Caco-2 (cell line): ENCODE measurements around the gene PRKAG2. TPM values are rescaled to one million over a fixed set of nuclear protein-coding genes. Genes with fewer than 3 reads are reported as not detected.

ENCODE experiments used
- BruUV-seq: library from RNA; stranded (reverse); fragments of 400-500 nt; replicated peaks from 2 replicates; lab custom pipeline; 2021; lab: Mats Ljungman, UMichigan
- CTCF ChIA-PET: fragments of 300-600 bp; sonication (Branson Sonifier 250); formaldehyde crosslinking; loops from one replicate; lab custom pipeline; 2022; ENCODE audit warnings: antibody characterized with exemption; lab: Charles Lee
- POLR2A ChIA-PET: fragments of 300-600 bp; sonication (Branson Sonifier 250); formaldehyde crosslinking; loops from one replicate; lab custom pipeline; 2022; ENCODE audit warnings: antibody characterized with exemption; lab: Charles Lee
- DNase-seq, 2 experiments: peaks; one replicate each; pipeline versions ENCODE4 v3.0.0 to v3.0.0-alpha.2; 2020 to 2022
- H3K27me3 ChIP-seq: replicated peaks from 2 replicates; pipeline ENCODE4 v1.6.0; 2011; ENCODE audit warnings: low read length; ENCODE audit not compliant: control insufficient read depth, insufficient read depth
- H3K36me3 ChIP-seq: 2 replicates; pipeline ENCODE4 v1.5.1; 2011; ENCODE audit warnings: low read length; ENCODE audit not compliant: control insufficient read depth, insufficient read depth
- H3K4me1 ChIP-seq: fragments of 250-450 bp; sonication (Bioruptor Pico); 2 replicates; pipeline ENCODE4 v1.5.1; 2020; ENCODE audit warnings: mild to moderate bottlenecking
- H3K4me3 ChIP-seq: 2 replicates; pipeline ENCODE4 v1.5.1; 2011; ENCODE audit warnings: low read depth, mild to moderate bottlenecking, control low read depth, low read length
- H3K9me3 ChIP-seq: fragments of 250-450 bp; sonication (Bioruptor Pico); 2 replicates; pipeline ENCODE4 v1.5.1; 2020; ENCODE audit warnings: mild to moderate bottlenecking, moderate library complexity
- H3K27ac Mint-ChIP-seq: one replicate; pipeline ENCODE4 v1.8.0; 2022; ENCODE audit warnings: mixed read lengths; ENCODE audit not compliant: unreplicated experiment
- H3K27me3 Mint-ChIP-seq: one replicate; pipeline ENCODE4 v1.8.0; 2022; ENCODE audit warnings: mixed read lengths; ENCODE audit not compliant: insufficient read depth, unreplicated experiment
- H3K36me3 Mint-ChIP-seq: one replicate; pipeline ENCODE4 v1.8.0; 2022; ENCODE audit warnings: mild to moderate bottlenecking, mixed read lengths; ENCODE audit not compliant: insufficient read depth, unreplicated experiment
- H3K4me1 Mint-ChIP-seq: one replicate; pipeline ENCODE4 v1.8.0; 2022; ENCODE audit warnings: low read depth, mixed read lengths; ENCODE audit not compliant: unreplicated experiment
- H3K4me3 Mint-ChIP-seq: one replicate; pipeline ENCODE4 v1.8.0; 2022; ENCODE audit warnings: mild to moderate bottlenecking, moderate library complexity, mixed read lengths; ENCODE audit not compliant: unreplicated experiment
- H3K9me3 Mint-ChIP-seq: one replicate; pipeline ENCODE4 v1.8.0; 2022; ENCODE audit warnings: mixed read lengths; ENCODE audit not compliant: unreplicated experiment
- intact Hi-C: fragments of 100-400 bp; cut with micrococcal nuclease; formaldehyde crosslinking; loops from one replicate; pipeline ENCODE4 v1.10.0; 2022; ENCODE audit not compliant: unreplicated experiment
- total RNA-seq: library from RNA; stranded (reverse); gene quantifications from 2 replicates; pipeline ENCODE4 v1.2.3, GENCODE V29; 2022
- TF ChIP-seq, protein P1 (sequence below), 2 experiments: fragments of 200-600 bp in 1 of 2; IDR thresholded peaks; 1 replicate in 1 of 2; 2 replicates in 1 of 2; pipeline versions ENCODE4 v1.5.1 to v1.8.0; 2011 to 2022; ENCODE audit warnings: antibody characterized with exemption in 1 of 2, control low read depth in 1 of 2, inconsistent platforms in 1 of 2, low read depth in 1 of 2, low read length in 1 of 2, mild to moderate bottlenecking in 1 of 2, moderate library complexity in 1 of 2; ENCODE audit not compliant: insufficient read depth in 1 of 2, severe bottlenecking in 1 of 2, unreplicated experiment in 1 of 2

Gene PRKAG2
- total RNA-seq, 1 experiment from 2014 or later, result 15.9 TPM

DNA sequence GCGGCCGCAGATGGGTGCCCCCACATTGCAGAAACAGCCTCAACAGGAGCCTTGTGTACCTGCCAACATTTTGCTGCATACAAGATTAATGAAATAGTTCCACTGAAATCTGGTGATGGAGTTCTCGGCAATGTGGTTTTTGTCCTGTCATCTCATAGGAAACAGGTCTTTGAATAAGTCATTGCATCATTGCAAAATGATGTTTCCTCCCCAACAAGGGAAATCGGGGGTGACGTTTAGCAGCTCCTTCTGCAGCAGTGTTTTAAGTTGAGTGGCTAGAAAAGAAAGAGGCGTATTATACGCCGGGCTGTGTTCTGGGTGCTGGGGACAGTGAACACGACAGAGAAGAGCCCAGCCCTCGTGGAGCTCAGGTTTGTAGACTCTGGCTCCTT lies 177.0 kb downstream of the PRKAG2 start:
- Mint-ChIP-seq H3K4me3 (no peak overlapping the region), H3K4me1 (peaks cover 14% of the 10 kb centered on the region), H3K36me3 (no peaks in the 10 kb centered on the region), H3K27me3 (no peaks in the 10 kb centered on the region), H3K9me3 (no peaks in the 10 kb centered on the region), H3K27ac (no peak overlapping the region)
- POLR2A ChIA-PET, result no interaction called here
- H3K4me1 ChIP-seq, result peaks cover 25% of the 10 kb centered on the region
- H3K4me3 ChIP-seq, result no peak overlapping the region
- TF ChIP-seq, protein P1, sequence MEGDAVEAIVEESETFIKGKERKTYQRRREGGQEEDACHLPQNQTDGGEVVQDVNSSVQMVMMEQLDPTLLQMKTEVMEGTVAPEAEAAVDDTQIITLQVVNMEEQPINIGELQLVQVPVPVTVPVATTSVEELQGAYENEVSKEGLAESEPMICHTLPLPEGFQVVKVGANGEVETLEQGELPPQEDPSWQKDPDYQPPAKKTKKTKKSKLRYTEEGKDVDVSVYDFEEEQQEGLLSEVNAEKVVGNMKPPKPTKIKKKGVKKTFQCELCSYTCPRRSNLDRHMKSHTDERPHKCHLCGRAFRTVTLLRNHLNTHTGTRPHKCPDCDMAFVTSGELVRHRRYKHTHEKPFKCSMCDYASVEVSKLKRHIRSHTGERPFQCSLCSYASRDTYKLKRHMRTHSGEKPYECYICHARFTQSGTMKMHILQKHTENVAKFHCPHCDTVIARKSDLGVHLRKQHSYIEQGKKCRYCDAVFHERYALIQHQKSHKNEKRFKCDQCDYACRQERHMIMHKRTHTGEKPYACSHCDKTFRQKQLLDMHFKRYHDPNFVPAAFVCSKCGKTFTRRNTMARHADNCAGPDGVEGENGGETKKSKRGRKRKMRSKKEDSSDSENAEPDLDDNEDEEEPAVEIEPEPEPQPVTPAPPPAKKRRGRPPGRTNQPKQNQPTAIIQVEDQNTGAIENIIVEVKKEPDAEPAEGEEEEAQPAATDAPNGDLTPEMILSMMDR (IDR thresholded peaks at IDR 0.05; ENCODE audit: insufficient read depth in 1 of 2, low read depth in 1 of 2, low read length in 1 of 2, severe bottlenecking in 1 of 2, unreplicated experiment in 1 of 2), result no peak
- CTCF ChIA-PET, result no interaction called here
- no peaks in the 10 kb centered on the region for H3K27me3 ChIP-seq
- no peaks in the 10 kb centered on the region; the same call in 1 of the 2 replicates for H3K36me3 ChIP-seq
- intact Hi-C loops, result loop anchor here (5.0 to 10.0 kb wide), 2 partner anchors 183 to 235 kb away; partner anchors contain the start of gene RHEB
- DNase-seq, result no peak
- BruUV-seq, result no TSS peak
- no peaks in the 10 kb centered on the region for H3K9me3 ChIP-seq

DNA sequence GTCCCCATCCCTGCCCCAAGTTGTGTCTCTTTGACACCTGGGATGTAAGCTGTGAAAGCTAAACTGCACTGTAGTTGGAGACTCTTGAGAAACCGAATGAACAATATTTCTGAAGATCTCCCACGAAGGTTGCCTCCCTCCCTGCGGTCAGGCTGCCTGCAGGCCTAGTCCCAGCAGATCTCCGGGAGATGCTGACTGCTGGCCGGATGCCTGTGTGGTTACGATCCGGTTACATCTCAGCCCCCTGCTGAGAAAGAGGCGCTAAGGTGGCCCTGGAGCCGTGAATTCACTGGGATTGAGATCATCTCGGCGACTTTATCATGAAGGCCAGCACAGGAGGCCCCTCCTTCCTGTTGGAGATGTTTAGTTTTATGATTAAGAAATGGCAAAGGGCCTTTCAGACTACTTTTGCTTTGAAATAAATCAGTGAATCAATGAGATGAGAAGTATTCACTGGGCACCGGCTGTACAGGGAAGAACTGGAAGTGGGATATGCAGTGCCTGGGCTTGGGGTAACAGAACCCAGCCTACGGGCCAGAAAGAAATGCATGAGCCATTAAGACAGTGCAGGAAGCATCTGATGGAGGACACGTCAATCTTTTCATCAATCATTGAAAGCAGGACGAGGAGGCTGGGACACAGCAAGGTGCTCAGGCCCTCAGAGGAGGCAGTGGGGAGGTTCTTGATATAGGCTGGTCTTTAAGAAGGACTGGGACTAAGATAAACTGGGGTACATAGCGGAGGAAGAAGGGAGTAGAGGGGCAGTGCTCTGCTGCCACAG lies 177.6 kb downstream of the PRKAG2 start:
- ChIA-PET CTCF (no interaction called here), POLR2A (no interaction called here)
- Mint-ChIP-seq H3K36me3 (no peaks in the 10 kb centered on the region), H3K9me3 (no peaks in the 10 kb centered on the region), H3K27me3 (no peaks in the 10 kb centered on the region), H3K27ac (no peak overlapping the region), H3K4me3 (no peak overlapping the region), H3K4me1 (peaks cover 20% of the 10 kb centered on the region)
- BruUV-seq, result no TSS peak
- no peak for DNase-seq
- intact Hi-C loops, result loop anchor here (5.0 to 10.0 kb wide), 2 partner anchors 182 to 235 kb away; partner anchors contain the start of gene RHEB
- H3K27me3 ChIP-seq, result no peaks in the 10 kb centered on the region
- TF ChIP-seq, protein P1 (IDR thresholded peaks at IDR 0.05; ENCODE audit: insufficient read depth in 1 of 2, low read depth in 1 of 2, low read length in 1 of 2, severe bottlenecking in 1 of 2, unreplicated experiment in 1 of 2), result no peak
- no peak overlapping the region for H3K4me3 ChIP-seq
- H3K36me3 ChIP-seq, result no peaks in the 10 kb centered on the region; the same call in 1 of the 2 replicates
- peaks cover 30% of the 10 kb centered on the region for H3K4me1 ChIP-seq
- H3K9me3 ChIP-seq, result no peaks in the 10 kb centered on the region

DNA sequence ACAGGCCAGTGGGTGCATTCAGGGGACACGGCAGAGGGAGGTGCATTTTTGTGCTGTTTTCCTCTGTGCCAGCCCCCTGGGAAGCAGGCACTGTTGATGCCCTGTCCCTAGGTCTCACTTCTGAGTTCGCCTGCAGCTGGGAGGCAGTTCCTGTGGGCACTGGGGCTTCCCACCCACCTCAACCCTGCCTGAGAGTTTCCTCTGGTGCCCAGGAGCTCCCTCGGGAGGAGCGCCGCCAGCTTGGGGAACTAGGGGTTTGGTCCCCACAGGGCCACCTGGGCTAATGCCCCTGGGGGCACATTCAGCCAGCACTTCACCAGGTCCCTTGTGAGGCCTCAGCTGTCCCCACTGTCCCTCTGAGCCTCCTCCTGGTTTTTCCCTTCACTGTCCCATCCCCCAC lies 179.0 kb downstream of the PRKAG2 start:
- peaks cover 30% of the 10 kb centered on the region for H3K4me1 ChIP-seq
- Mint-ChIP-seq H3K36me3 (no peaks in the 10 kb centered on the region), H3K4me3 (no peak overlapping the region), H3K27me3 (no peaks in the 10 kb centered on the region), H3K4me1 (peaks cover 22% of the 10 kb centered on the region), H3K27ac (no peak overlapping the region), H3K9me3 (no peaks in the 10 kb centered on the region)
- no peak for DNase-seq
- ChIA-PET CTCF (interaction anchor here (1.4 to 1.7 kb wide), 2 partner anchors 32 to 66 kb away, joined by 3 to 21 read pairs; no protein-coding TSS in a partner anchor), POLR2A (no interaction called here)
- TF ChIP-seq, protein P1 (IDR thresholded peaks at IDR 0.05; ENCODE audit: insufficient read depth in 1 of 2, low read depth in 1 of 2, low read length in 1 of 2, severe bottlenecking in 1 of 2, unreplicated experiment in 1 of 2), result no peak
- no peaks in the 10 kb centered on the region for H3K27me3 ChIP-seq
- BruUV-seq, result no TSS peak
- H3K9me3 ChIP-seq, result no peaks in the 10 kb centered on the region
- intact Hi-C loops, result loop anchor here (2.0 to 10.0 kb wide), 4 partner anchors 57 to 233 kb away; partner anchors contain the start of gene RHEB
- H3K4me3 ChIP-seq, result no peak overlapping the region
- H3K36me3 ChIP-seq, result no peaks in the 10 kb centered on the region; the same call in 1 of the 2 replicates
